Right cardiac atrium (tissue), 5 donors: Measurements from ENCODE around the gene SDK1. TPM values are rescaled to one million over a fixed set of nuclear protein-coding genes. Genes with fewer than 3 reads are reported as not detected.

Experiments
- ATAC-seq, 2 donors: fragments of 200-7000 bp; cut with Tn5 transposase; one replicate each; pipeline versions ENCODE4 v1.8.0 to v1.9.1; 2020; ENCODE audit warnings: moderate library complexity in 2 of 2, mild to moderate bottlenecking in 1 of 2
- DNase-seq, 3 donors: peaks; one replicate each; pipeline ENCODE4 v3.0.0-alpha.2; 2020
- H3K27ac ChIP-seq: one replicate; pipeline ENCODE4 v1.5.1; 2013; ENCODE audit warnings: mild to moderate bottlenecking, low read length, control low read depth, moderate library complexity
- H3K27me3 ChIP-seq: one replicate; pipeline ENCODE4 v1.6.1; 2013; ENCODE audit not compliant: control insufficient read depth, insufficient read depth
- H3K4me1 ChIP-seq: one replicate; pipeline ENCODE4 v1.6.1; 2013; ENCODE audit warnings: low read length; ENCODE audit not compliant: control insufficient read depth, insufficient read depth
- H3K4me3 ChIP-seq: one replicate; pipeline ENCODE4 v1.5.1; 2013; ENCODE audit warnings: low read length, control low read depth
- H3K9me3 ChIP-seq: one replicate; pipeline ENCODE4 v1.6.1; 2013; ENCODE audit warnings: low read length; ENCODE audit not compliant: control insufficient read depth
- WGBS: extraction: QIAGEN DNeasy Blood & Tissue Kit; methylation state at CpG from one replicate; pipeline ENCODE4 v1.1.7; 2013; 5-methylcytosine and 5-hydroxymethylcytosine counted together
- intact Hi-C, 4 donors: fragments of 100-400 bp; cut with DNase I; formaldehyde crosslinking; loops; one replicate each; pipeline versions ENCODE4 v1.11.0 to v1.14.0; 2022 to 2023
- polyA plus RNA-seq: library from polyadenylated mRNA; stranded (reverse); fragments of 200-250 nt; gene quantifications from one replicate; pipeline ENCODE4 v1.2.3, GENCODE V29; 2013
- total RNA-seq, 4 donors: library from RNA; stranded (reverse); fragmentation: NEBNext Ultra II Directional; extraction: Animal tissue kit (Norgen Biotek cat#: 25700); gene quantifications; one replicate each; pipeline ENCODE4 v1.2.1, GENCODE V29; 2021
- donor health status: healthy with polysubstance abuse.
- donor health status: DM: no; HTN: yes; CAD: no.
- donor health status: DM: no; HTN: no; CAD: no.
- donor health status: DM: no; HTN: yes; CAD: no; lungs with severe emphysema.
- donor health status: DM: yes; HTN: yes; CAD: no.

Gene SDK1
- total and polyA plus RNA-seq, 5 donors: 0.97 to 3.2 (median 2.4) TPM

- Histone ChIP-seq H3K4me1 (no peaks in the 10 kb centered on the region), H3K27ac (no peak overlapping the region), H3K4me3 (no peak overlapping the region), H3K27me3 (no peaks in the 10 kb centered on the region), H3K9me3 (no peaks in the 10 kb centered on the region)
- intact Hi-C loops: no loop called here
- DNase-seq: no peak
- ATAC-seq: no peak
- WGBS: 97% methylated on average over 2 of the region's 2 CpGs
Observed at GRCh38 chr7:3648276-3648675, 347.2 kb downstream of the SDK1 start.

- H3K4me1 ChIP-seq: no peaks in the 10 kb centered on the region
- no peaks in the 10 kb centered on the region for H3K9me3 ChIP-seq
- no peaks in the 10 kb centered on the region for H3K27me3 ChIP-seq
- 90% methylated on average over 2 of the region's 2 CpGs for WGBS
- H3K4me3 ChIP-seq: no peak overlapping the region
- intact Hi-C loops: no loop called here
- DNase-seq (no peak), ATAC-seq (no peak)
- no peak overlapping the region for H3K27ac ChIP-seq
Observed at GRCh38 chr7:3649250-3649649, 348.2 kb downstream of the SDK1 start.

GRCh38 chr7:3649678-3650440 is 348.8 kb downstream of the SDK1 start:
- intact Hi-C loops: no loop called here
- Histone ChIP-seq H3K9me3 (no peaks in the 10 kb centered on the region), H3K4me1 (no peaks in the 10 kb centered on the region), H3K27ac (no peak overlapping the region), H3K4me3 (no peak overlapping the region), H3K27me3 (no peaks in the 10 kb centered on the region)
- DNase-seq (no peak), ATAC-seq (no peak)
- WGBS: 90% methylated on average over 10 of the region's 10 CpGs

GRCh38 chr7:3650844-3651243 is 349.8 kb downstream of the SDK1 start:
- Histone ChIP-seq H3K4me3 (no peak overlapping the region), H3K27ac (no peak overlapping the region), H3K27me3 (no peaks in the 10 kb centered on the region), H3K9me3 (no peaks in the 10 kb centered on the region), H3K4me1 (no peaks in the 10 kb centered on the region)
- ATAC-seq (no peak), DNase-seq (no peak)
- intact Hi-C loops: no loop called here
- 88% methylated on average over 2 of the region's 2 CpGs for WGBS

GRCh38 chr7:3655635-3656034 is 354.6 kb downstream of the SDK1 start:
- intact Hi-C loops: no loop called here
- no peak for ATAC-seq
- no peak for DNase-seq
- no peak overlapping the region for H3K27ac ChIP-seq
- H3K4me1 ChIP-seq: no peaks in the 10 kb centered on the region
- WGBS: 78% methylated on average over 7 of the region's 7 CpGs
- H3K9me3 ChIP-seq: no peaks in the 10 kb centered on the region
- H3K4me3 ChIP-seq: no peak overlapping the region
- no peaks in the 10 kb centered on the region for H3K27me3 ChIP-seq

GRCh38 chr7:3657206-3657605 is 356.2 kb downstream of the SDK1 start:
- WGBS: 74% methylated on average over 6 of the region's 6 CpGs
- intact Hi-C loops: no loop called here
- H3K27me3 ChIP-seq: no peaks in the 10 kb centered on the region
- H3K4me1 ChIP-seq: no peaks in the 10 kb centered on the region
- no peak overlapping the region for H3K27ac ChIP-seq
- no peak for ATAC-seq
- no peaks in the 10 kb centered on the region for H3K9me3 ChIP-seq
- no peak overlapping the region for H3K4me3 ChIP-seq
- no peak for DNase-seq

- DNase-seq (no peak), ATAC-seq (no peak)
- Histone ChIP-seq H3K27me3 (no peaks in the 10 kb centered on the region), H3K4me3 (no peak overlapping the region), H3K4me1 (no peaks in the 10 kb centered on the region), H3K9me3 (no peaks in the 10 kb centered on the region), H3K27ac (no peak overlapping the region)
- intact Hi-C loops: no loop called here
- WGBS: 92% methylated on average over 2 of the region's 2 CpGs
Observed at GRCh38 chr7:3668743-3669142, 367.7 kb downstream of the SDK1 start.

GRCh38 chr7:3670898-3671297 is 369.8 kb downstream of the SDK1 start:
- Histone ChIP-seq H3K27ac (no peak overlapping the region), H3K9me3 (no peaks in the 10 kb centered on the region), H3K4me3 (no peak overlapping the region), H3K4me1 (no peaks in the 10 kb centered on the region), H3K27me3 (no peaks in the 10 kb centered on the region)
- DNase-seq (no peak), ATAC-seq (no peak)
- 63% methylated on average over 4 of the region's 4 CpGs for WGBS
- intact Hi-C loops: no loop called here

GRCh38 chr7:3673524-3673923 is 372.5 kb downstream of the SDK1 start:
- ATAC-seq (no peak), DNase-seq (peak in 2 of 3 donors; percentile 20 to 63)
- intact Hi-C loops: no loop called here
- no peak overlapping the region for H3K4me3 ChIP-seq
- H3K27me3 ChIP-seq: no peaks in the 10 kb centered on the region
- H3K27ac ChIP-seq: no peak overlapping the region
- 72% methylated on average over 5 of the region's 5 CpGs for WGBS
- no peaks in the 10 kb centered on the region for H3K9me3 ChIP-seq
- H3K4me1 ChIP-seq: no peaks in the 10 kb centered on the region

- 94% methylated on average over 4 of the region's 4 CpGs for WGBS
- H3K4me1 ChIP-seq: no peaks in the 10 kb centered on the region
- intact Hi-C loops: no loop called here
- no peak for ATAC-seq
- no peak overlapping the region for H3K4me3 ChIP-seq
- no peaks in the 10 kb centered on the region for H3K27me3 ChIP-seq
- no peak for DNase-seq
- H3K27ac ChIP-seq: no peak overlapping the region
- no peaks in the 10 kb centered on the region for H3K9me3 ChIP-seq
Observed at GRCh38 chr7:3678314-3678810, 377.3 kb downstream of the SDK1 start.

GRCh38 chr7:3682028-3682710 is 381.1 kb downstream of the SDK1 start:
- DNase-seq (peak in 1 of 3 donors; percentile 64), ATAC-seq (peak in 1 of 2 donors; percentile 56)
- H3K27me3 ChIP-seq: no peaks in the 10 kb centered on the region
- H3K9me3 ChIP-seq: no peaks in the 10 kb centered on the region
- intact Hi-C loops: no loop called here
- no peaks in the 10 kb centered on the region for H3K4me1 ChIP-seq
- WGBS: 23% methylated on average over 10 of the region's 10 CpGs
- H3K27ac ChIP-seq: no peak overlapping the region
- H3K4me3 ChIP-seq: no peak overlapping the region
